ENCODE results near the gene CATSPERZ. TPM values are rescaled to one million over a fixed set of nuclear protein-coding genes. Genes with fewer than 3 reads are reported as not detected.

The CATSPERZ gene
- total RNA-seq, 4 donors from 2014 or later = not detected

GRCh38 chr11:64344787-64345186, 44.6 kb downstream of the CATSPERZ start:
- intact Hi-C loops (cut with DNase I; ENCODE audit: low total_unique reads) = no loop called here
- 93 to 98% methylated on average over 20 to 28 of the region's 28 CpGs for WGBS, 2 donors
- no peak overlapping the region for H3K4me3 ChIP-seq (ENCODE audit: low read depth, poor library complexity, severe bottlenecking)
- DNase-seq (ENCODE audit: low spot score in 2 of 2) = no peak
- no peak for TF ChIP-seq POLR2A (IDR thresholded peaks at IDR 0.05)
- TF ChIP-seq, protein P1, sequence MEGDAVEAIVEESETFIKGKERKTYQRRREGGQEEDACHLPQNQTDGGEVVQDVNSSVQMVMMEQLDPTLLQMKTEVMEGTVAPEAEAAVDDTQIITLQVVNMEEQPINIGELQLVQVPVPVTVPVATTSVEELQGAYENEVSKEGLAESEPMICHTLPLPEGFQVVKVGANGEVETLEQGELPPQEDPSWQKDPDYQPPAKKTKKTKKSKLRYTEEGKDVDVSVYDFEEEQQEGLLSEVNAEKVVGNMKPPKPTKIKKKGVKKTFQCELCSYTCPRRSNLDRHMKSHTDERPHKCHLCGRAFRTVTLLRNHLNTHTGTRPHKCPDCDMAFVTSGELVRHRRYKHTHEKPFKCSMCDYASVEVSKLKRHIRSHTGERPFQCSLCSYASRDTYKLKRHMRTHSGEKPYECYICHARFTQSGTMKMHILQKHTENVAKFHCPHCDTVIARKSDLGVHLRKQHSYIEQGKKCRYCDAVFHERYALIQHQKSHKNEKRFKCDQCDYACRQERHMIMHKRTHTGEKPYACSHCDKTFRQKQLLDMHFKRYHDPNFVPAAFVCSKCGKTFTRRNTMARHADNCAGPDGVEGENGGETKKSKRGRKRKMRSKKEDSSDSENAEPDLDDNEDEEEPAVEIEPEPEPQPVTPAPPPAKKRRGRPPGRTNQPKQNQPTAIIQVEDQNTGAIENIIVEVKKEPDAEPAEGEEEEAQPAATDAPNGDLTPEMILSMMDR (IDR thresholded peaks at IDR 0.05) = no peak

DNA sequence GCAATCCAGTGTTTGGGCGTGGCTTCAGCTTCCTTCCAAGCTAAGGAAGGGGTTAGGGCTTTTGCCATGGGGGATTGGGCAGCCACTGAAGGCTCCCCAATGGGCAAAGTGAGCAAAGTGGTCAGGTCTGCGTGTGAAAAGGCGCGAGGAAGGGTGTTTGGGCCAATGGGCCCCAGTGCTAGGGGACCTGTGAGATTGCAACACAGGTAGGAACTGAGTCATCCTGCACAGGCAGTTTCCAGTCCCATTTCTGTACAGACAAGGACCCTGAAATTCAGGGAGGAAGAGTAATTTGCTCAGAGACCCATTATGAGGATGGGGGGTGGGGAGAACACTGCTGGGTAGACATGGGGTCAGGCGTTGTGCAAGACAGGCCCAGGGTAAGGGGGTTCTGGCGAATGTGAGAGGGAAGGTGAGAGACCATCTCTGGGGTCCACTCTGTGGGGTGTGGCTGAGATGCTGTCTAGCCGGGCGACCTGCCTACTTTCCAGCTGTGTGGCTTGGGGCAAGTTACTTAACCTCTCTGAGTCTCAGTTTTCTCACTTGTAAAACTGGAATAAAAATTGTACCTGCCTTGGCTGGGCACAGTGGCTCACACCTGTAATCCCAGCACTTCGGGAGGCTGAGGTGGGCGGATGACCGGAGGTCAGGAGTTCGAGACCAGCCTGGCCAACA, 47.2 kb downstream of the CATSPERZ start:
- DNase-seq (ENCODE audit: low spot score in 2 of 2) = no peak
- TF ChIP-seq, protein P1 (IDR thresholded peaks at IDR 0.05) = no peak
- TF ChIP-seq POLR2A (IDR thresholded peaks at IDR 0.05) = no peak
- 72 to 82% methylated on average over 12 of the region's 12 CpGs for WGBS, 2 donors
- H3K4me3 ChIP-seq (ENCODE audit: low read depth, poor library complexity, severe bottlenecking) = no peak overlapping the region
- intact Hi-C loops (cut with DNase I; ENCODE audit: low total_unique reads) = no loop called here

- TF ChIP-seq POLR2A (IDR thresholded peaks at IDR 0.05) = no peak
- TF ChIP-seq, protein P1 (IDR thresholded peaks at IDR 0.05) = no peak
- intact Hi-C loops (cut with DNase I; ENCODE audit: low total_unique reads) = no loop called here
- H3K4me3 ChIP-seq (ENCODE audit: low read depth, poor library complexity, severe bottlenecking) = no peak overlapping the region
- 57 to 66% methylated on average over 13 to 14 of the region's 14 CpGs for WGBS, 2 donors
- DNase-seq (ENCODE audit: low spot score in 2 of 2) = no peak
Measured at GRCh38 chr11:64348383-64349024, 48.3 kb downstream of the CATSPERZ start.

DNA sequence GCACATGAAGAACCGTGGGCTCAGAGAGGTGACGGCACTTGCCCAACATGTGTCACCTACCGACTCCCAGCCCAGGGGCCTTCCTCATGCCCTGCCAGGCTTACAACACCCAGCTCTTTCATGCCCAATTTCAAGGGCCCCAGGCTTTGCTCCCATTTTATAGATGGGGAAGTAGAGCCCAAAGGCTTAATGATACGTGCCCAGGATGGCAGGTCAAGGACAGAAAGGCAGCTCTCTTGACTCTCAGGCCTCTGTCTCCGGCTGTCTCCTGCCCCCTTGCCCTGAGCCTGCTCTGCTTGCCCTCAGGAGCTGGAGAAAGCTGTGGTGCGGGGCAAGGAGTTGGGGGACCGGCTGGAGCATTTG, 48.8 kb downstream of the CATSPERZ start:
- DNase-seq (ENCODE audit: low spot score in 2 of 2) = no peak
- TF ChIP-seq POLR2A (IDR thresholded peaks at IDR 0.05) = no peak
- TF ChIP-seq, protein P1 (IDR thresholded peaks at IDR 0.05) = no peak
- intact Hi-C loops (cut with DNase I; ENCODE audit: low total_unique reads) = no loop called here
- H3K4me3 ChIP-seq (ENCODE audit: low read depth, poor library complexity, severe bottlenecking) = no peak overlapping the region
- 69 to 72% methylated on average over 7 of the region's 7 CpGs for WGBS, 2 donors

GRCh38 chr11:64349404-64349803, 49.2 kb downstream of the CATSPERZ start:
- 59 to 60% methylated on average over 10 to 11 of the region's 11 CpGs for WGBS, 2 donors
- no peak for DNase-seq (ENCODE audit: low spot score in 2 of 2)
- TF ChIP-seq, protein P1 (IDR thresholded peaks at IDR 0.05) = no peak
- TF ChIP-seq POLR2A (IDR thresholded peaks at IDR 0.05) = no peak
- no peak overlapping the region for H3K4me3 ChIP-seq (ENCODE audit: low read depth, poor library complexity, severe bottlenecking)
- intact Hi-C loops (cut with DNase I; ENCODE audit: low total_unique reads) = no loop called here

Data from lower leg skin (tissue), 4 donors.